ENCODE data around the gene TSPEAR.
"Not testable (repeated sequence)": the region's sequence is repeated elsewhere in the genome, so short reads cannot be mapped to it uniquely, and the experiment has no call there.

TSPEAR gene

DNA sequence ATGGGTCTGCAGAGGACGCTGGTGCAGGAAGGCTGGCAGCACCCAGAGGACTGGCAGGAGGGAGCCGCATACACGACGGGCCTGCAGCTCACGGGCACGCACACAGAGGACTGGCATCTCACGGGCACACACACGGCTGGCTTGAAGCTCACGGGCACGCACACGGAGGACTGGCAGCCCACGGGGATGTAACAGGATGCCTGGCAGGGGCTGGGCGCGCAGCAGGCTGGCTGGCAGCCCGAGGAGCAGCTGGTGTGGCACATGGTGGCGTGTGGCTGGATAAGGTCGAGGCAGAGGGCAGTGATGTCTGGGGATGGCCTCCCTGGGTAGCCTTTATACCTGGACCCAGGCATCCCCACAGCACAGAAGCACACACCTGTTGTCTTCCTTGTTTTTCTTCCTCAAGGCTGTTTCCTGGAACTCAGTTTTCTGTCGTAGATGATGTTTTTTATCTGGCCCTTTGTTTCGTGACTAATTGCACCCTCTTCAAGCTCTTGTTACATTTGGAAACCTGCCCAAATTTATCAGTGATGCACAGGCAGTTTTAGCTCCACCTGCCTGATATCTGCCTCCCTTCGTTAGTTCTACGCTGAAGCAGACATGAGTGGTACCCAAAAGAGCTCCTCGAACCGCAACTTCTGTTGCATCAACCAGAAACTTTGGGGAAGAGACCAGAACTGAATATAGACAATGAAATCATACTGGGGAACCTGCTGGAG lies 29.4 kb downstream of the TSPEAR start, which contains the start of gene KRTAP12-1:
Gene KRTAP12-1, minus strand, starts transcription at position 303 of the 719 bp plus-strand sequence. Its CDS starts 40 bp downstream, at position 263.
- DNase-seq, result no peak

DNA sequence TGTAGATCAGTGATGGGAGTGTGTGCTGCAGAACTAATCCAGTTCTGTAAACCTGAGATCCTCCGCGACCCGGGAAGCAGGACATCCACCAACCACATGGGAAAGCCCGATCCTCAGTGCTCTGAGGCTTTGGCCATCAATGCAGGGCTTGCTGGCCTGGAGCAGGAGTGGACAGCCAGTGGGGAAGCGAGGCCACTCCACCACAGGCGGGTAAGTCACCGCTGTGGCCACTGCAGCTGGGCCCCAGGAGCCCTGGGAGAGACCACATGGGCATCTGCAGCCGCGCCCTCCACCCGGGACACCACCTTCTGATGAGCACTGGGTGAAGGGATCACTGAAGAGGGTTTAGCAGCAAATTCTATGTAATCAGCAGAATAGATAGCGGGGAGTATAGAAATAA lies 30.2 kb downstream of the TSPEAR start:
- DNase-seq, result no peak

DNA sequence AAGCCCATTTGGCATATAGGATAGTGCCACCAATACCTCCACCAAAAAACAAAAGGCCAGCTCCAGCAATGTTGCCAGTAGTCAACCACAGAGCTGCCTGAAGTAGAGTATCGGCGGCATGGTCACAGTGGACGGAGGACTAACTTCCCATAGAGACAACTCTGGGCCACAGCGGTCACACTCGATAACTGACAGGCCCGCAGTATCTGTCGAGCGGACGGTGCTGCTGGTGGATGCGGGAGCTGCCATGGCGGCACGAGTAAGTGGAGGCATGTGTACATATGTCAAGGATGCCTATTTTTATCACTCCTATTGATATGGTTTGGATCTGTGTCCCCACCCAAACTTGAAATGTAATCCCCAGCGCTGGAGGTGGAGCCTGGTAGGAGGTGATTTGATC lies 33.5 kb downstream of the TSPEAR start:
- DNase-seq, result no peak

DNA sequence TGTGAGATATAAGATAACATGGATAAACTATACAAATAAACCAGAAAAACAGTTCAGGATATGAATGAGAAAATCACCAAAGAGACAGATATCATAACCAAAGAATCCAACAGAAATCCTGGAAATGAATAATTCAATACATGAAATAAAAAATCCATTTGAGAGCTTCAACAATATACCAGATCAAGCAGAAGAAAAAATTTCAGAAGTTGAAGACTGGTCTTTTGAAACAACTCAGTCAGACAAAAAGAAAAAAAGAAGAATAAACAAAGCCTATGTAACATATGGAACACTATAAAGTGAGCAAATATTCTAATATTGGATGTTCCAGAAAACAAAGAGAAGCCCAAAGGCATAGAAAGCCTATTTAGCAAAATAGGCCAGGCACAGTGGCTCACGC lies 39.5 kb downstream of the TSPEAR start:
- no peak for DNase-seq

DNA sequence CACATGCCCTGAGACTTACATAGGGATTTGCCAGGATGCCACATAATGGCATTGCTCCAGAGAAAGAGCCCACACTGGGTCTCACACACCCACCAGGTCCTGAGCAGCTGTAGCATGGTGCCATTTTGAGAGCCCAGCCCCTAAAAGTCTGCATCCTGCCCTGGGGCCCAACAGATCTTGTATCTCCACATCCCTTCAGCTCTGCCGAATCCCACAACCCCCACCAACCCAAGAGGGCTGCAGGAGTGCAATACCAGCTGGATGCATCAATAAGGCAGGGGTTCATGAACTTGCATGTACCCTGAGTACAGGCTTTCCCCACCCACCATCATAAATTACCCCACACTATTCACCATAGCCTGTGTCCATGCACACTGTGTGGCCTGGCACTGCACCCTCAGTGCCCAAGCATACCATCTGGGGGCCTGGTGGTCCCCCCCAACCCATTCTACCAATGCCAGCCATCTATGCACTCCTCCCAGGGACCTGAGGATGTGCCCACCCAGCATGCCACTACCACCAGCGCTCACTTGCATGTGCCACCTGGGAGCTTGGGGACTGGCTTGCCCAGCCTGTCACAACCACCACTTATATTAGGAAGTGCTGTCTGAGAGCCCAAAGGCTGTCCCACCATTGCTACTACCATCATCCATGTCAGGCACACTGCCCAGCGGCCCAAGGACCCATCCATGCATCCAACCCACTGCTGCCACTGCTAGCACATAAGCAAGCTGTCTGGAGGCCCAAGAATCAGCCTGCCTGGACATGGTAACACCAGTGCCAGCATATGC lies 40.5 kb downstream of the TSPEAR start:
- DNase-seq, result no peak

DNA sequence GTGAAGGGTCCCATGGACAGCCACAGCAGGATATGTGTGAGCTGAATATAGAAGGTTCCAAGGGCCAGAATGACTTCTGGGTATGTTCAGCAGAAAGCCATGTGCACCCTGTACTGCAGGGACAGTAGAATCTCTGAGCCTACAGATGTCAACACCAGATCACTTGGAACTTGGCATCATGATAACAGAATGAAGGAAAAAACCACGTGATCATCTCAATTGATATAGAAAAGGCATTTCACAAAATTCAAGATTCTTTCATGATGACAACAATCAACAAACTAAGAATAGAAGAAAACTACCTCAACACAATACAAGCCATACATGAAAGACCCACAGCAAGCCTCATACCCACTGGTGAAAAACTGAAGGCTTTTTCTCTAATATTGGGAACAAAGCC lies 43.8 kb downstream of the TSPEAR start:
- no peak for DNase-seq

DNA sequence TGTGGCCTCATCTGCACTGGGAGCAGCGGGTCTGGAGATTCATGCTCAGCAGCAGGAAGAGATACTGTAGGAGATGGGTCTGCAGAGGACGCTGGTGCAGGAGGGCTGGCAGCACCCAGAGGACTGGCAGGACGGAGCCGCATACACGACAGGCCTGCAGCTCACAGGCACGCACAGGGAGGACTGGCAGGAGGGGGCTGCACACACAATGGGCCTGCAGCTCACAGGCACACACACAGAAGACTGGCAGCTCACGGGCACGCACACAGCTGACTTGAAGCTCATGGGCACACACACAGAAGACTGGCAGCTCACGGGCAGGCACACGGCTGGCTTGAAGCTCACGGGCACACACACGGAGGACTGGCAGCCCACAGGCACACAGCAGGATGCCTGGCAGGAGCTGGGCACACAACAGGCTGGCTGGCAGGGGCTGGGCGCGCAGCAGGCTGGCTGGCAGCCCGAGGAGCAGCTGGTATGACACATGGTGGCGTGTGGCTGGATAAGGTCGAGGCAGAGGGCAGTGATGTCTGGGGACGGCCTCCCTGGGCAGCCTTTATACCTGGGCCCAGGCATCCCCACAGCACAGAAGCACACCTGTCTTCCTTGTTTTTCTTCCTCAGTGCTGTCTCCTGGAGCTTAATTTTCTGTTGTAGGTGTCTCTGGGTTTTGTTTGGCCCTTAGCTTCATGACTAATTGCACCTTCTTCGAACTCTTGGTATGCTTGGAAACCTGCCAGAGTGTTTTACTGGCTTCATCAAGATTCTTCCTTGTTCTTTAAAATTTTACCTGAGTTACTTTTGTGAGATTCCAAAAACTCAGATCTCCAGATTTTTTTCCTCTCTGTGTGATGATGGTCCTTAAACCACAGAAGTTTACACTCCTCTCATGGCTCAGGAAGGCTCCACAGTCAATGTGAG lies 44.7 kb downstream of the TSPEAR start, which contains the start of gene KRTAP12-2:
Gene KRTAP12-2, minus strand, starts transcription at position 527 of the 920 bp plus-strand sequence. Its CDS starts 41 bp downstream, at position 486.
- DNase-seq, result no peak

DNA sequence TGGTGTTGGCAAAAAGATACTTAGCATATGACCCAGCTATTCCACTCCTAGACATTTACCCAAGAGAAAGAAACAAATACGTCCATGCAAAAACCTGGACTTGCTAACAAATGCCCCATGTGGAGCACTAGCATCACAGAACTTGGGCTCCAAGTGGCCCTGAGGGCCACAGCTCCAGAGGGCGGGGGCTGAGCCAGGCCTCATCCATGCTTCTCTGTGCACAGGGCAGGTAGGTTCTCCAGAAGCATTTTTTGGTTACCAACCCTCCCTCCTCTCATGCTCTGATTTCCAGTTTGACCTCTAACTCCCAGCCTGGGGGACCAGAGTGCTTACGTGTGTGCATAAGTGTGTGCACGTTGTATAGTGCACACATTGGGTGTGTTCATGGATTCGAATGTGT lies 46.7 kb downstream of the TSPEAR start:
- DNase-seq, result no peak

DNA sequence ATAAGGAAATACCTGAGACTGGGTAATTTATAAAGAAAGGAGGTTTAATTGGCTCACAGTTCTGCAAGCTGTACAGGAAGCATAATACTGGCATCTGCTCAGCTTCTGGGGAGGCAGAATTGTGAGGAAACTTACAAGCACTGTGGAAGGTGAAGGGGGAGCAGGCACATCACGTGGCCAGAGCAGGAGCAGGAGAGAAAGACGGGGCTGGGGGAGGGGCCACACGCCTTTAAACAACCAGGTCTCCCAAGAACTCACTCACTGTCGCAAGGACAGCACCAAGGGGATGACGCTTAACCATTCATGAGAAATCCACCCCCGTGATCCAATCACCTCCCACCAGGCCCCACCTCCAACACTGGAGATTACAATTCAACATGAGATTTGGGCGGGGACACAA lies 49.8 kb downstream of the TSPEAR start:
- not testable (repeated sequence) for DNase-seq

DNA sequence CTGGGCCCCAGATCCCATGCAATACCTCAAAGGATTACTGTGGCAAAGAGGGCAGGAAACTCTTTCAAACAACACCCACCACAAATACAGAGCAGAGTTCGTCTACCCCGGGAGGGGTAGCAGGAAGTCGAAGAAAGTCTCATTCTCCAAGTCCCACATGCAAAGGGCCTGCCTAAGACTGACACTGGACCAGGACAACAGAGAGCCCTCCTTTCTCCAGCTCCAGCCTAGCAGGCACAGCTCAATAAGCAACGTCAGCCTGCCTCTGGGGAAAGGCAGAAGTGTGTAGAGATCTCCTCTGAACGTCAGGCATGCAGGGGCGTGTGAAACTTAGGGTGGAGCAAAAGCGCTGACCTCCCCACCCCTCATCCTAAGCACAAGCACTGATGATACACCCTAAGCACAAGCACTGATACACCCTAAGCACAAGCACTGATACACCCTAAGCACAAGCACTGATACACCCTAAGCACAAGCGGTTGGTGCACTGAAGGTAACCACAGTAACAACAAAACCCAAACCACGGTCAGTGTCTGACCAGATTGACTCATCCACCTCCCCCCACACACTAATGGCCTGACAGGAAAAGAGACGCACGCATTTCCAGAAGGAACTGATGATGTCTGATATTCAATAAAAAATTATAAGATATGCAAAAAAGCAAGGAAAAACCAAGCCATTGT lies 52.3 kb downstream of the TSPEAR start:
- no peak for DNase-seq

DNA sequence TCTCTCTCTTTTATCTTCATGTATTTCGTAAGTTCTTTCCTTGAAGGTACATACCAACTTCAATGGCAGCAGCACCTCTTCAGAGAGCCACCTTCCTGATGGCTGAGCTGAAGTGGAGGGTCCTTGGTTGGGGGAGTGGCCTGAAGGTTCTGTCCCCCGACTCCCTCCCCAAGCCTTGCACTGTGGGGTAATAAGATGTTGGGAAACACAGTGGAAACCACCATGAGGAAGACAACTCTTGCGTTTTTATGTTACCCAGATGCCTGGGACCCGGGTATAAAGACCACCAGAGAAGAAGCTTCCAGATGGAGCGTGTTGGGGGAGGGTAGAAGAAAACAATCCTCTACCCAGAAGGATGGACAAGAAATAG lies 52.8 kb downstream of the TSPEAR start:
- DNase-seq, result no peak

DNA sequence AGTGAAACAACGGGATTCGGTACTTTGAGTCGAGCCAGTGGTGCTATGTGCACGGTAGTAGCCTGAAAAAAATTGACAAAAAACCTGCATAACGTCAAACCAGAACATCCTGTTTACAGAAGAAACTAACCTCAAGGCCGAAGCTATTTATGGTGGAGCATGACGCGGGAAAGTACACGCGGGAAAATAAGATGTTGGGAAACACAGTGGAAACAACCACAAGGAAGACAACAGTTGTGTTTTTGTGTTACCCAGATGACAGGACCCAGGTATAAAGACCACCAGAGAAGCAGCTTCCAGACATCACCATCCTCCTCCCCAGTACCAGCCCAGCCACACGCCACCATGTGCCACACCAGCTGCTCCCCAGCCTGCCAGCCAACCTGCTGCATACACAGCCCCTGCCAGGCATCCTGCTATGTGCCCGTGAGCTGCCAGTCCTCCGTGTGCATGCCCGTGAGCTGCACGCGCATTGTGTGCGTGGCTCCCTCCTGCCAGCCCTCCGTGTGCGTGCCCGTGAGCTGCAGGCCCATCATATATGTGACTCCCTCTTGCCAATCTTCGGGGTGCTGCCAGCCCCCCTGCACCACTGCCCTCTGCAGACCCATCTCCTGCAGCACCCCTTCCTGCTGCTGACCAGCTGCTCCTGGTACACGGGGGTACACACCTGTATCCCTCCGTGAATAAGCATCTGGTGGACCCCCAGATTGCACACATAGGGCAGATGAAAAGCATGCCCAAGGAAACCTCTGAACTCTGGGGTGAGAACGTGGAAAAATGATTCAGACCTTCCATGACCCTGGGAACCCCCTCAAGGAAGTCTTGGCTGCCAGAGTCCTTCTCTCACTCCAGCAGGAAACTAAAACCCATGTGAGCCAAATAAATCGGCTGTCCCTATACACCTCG lies 53.5 kb downstream of the TSPEAR start, which contains the start of gene KRTAP12-3:
Gene KRTAP12-3, plus strand, starts transcription at position 298 of the 906 bp plus-strand sequence. Its CDS starts 48 bp downstream, at position 346.
- no peak for DNase-seq

DNA sequence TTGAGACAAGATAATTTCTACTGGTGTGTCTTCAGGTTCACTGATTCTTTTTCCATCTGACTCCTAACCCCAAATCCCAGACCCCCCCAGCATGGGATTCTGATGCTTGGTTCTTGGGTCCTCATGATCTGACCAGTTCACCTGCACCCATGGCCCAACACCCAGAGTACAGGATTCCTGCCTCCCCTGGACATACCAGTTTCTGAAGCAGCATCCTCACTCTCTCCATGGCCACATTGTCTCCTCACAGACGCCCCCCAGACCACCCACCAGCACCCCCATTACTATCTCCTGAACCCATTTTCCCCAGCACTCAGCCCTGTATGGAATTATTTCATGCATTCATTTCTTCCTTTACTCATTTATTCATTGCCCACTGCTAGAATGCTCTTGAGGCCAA lies 54.5 kb downstream of the TSPEAR start:
- DNase-seq, result no peak

DNA sequence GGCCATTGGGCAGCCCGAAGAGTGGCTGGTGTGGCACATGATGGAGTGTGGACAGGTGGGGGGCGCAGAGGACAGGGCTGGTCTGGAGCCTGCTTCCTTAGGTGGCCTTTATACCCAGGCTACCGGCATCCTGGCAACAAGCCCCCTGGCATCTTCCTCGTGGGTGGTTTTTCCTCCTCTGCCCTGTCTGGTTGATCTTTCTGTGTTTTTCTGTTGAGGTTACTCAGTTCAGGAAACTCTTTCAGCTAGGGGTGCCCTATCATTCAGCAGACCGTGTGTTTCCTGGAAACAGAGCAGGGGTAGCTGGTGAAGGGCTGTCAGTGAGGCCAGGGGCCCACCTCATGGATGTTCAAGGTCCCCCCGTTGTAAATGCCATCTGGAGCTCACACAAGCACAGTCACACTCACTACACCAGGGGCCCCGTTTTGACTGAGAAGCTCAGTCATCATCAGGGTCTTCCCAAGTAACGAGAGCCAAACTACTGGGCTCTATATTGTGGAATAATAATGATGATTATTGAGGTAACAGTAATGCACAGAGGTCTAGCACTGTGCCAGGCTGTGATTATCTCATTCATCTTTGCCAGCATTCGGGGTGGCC lies 56.7 kb downstream of the TSPEAR start, which contains the start of gene KRTAP12-4:
Gene KRTAP12-4, minus strand, starts transcription at position 84 of the 600 bp plus-strand sequence. Its CDS starts 45 bp downstream, at position 39.
- no peak for DNase-seq

DNA sequence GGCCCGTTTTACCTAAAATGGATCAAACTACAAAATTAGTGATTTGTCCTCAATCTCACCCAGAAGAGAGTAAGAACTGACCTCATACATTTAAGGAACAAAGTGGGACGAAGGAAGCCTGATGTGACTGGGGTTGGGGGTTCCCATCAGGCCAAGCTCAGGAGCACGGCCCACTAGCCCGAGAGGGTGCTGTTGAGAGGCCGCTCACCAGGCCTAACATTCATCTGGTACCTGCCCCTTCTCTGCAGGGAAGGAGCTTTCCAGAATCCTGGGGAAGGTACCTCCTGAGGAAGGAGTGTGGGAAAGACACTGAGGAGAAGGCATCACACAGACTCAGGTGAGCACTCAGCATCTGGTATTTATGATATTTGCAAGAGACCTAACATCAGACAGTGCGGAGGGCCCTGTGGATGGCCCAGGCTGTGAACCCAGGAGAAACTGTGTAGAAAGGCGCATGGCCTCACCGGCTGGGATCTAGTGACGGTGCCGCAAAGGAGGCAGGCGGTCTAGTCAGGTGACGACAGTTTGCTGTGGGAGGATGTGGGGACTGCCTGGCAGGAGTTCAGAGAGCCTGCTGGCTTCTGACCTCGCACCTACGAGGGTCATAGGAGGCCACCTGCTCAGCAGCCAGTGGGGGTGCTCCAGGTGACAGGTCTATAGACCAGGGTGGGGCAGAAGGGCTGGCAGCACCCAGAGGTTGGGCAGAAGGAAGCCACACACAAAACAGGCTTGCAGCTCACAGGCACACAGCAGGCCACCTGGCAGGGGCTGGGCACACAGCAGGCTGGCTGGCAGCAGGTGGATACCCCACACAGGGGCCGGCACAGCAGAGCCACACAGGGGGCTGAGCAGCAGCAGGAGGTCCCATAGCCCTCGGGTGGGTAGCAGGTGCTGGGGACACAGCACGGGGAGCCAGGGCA lies 57.5 kb downstream of the TSPEAR start:
- no peak for DNase-seq

DNA sequence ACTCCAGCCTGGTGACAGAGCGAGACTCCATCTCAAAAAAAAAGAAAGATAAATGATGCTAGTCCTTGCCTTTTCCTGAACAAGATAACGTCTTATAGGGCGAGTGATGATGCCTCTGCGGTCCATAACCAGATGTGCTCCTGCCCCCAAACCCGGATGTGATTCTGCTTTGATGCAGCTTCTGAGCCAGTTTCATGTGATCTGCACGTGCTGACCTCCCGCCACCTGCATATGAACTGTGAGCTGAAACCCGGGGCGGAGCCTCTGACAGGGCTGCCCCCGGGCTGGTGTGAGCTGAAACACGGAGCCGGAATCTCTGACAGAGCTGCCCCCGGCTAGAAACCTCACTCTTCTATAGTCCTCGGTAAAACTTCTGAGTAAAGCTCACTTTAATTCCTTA lies 58.2 kb downstream of the TSPEAR start:
- DNase-seq, result no peak

DNA sequence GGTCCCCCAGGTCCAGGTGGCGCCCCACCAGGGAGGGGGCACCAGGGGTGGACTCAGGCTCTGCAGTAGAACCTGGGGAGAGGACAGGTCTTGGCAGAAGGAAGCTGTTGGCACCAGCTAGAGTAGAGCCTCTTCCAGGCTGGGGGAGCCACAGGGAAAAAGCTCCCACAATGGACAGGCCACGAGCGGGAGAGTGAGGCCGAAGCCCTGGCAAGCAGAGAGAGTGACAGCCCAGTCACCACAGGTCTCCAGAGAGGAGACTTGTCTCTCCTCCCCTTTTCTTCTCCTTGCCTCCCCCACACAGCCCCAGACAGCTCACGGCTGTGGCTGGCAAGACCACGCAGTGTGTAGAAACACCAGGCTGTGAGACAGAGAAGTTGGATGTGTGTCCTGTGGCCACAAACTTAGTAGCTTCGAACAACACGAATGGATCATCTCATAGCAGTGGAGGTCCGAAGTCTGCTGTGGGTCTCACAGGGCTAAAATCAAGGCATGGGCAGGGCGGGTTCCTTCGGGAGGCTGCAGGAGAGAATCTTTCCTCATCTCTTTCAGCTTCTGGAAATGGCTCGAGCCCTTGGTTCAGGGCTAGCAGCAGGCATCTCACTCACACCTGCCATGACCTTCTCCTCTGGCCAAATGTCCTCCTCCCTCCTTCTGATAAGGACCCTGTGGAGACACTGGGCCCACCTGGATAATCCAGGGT lies 60.2 kb downstream of the TSPEAR start:
- no peak for DNase-seq

DNA sequence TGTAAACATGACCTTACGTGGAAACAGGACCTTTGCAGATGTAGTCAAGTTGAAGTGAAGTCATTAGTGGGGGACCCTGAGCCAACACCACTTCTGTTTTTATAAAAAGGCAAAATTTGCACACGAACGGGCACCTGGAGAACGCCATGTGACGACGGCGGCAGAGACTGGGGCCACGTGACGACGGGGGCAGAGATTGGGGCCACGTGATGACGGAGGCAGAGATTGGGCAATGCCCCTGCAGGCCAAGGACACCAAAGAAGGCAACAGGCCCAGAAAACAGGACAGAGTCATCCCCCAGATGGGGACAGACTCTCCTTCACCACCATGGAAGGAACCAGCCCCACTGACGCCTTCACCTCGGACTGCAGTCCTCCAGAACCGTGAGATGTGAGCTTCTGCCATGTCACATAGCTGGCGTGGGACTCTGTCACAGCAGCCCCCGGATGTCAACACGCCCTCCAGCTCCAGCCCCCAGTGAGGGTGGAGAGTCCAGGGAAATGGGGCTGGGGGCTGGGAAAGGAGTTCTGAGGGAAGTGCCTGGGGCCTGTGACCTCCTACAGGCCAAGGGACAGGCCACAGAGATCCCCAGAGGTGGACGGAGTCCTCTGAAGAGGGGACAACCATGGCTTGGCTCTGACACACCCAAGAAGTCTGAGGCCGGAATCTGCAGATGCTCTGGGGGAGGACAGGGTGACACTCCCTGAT lies 61.0 kb downstream of the TSPEAR start:
- no peak for DNase-seq

Data from NCI-H82 (cell line).